ENCODE measurements around the gene CYSRT1. TPM values are rescaled to one million over a fixed set of nuclear protein-coding genes. Genes with fewer than 3 reads are reported as not detected.

Gene CYSRT1
- total RNA-seq, 1 experiment from 2014 or later = 1.0 TPM

GRCh38 chr9:137232510-137232909, 7.5 kb downstream of the CYSRT1 start:
- Histone ChIP-seq H3K23ac (ENCODE audit: insufficient read length, low read depth, low read length) (no peak overlapping the region), H2BK12ac (ENCODE audit: insufficient read length, low read depth, low read length) (no peak overlapping the region), H3K79me2 (ENCODE audit: insufficient read depth, low read length) (no peaks in the 10 kb centered on the region), H3K23me2 (ENCODE audit: insufficient read length, low read depth, low read length, poor library complexity, severe bottlenecking) (no peaks in the 10 kb centered on the region), H3K4ac (ENCODE audit: low read depth, low read length) (no peak overlapping the region), H3K18ac (ENCODE audit: insufficient read length, low read depth, low read length) (no peak overlapping the region), H3K14ac (ENCODE audit: insufficient read depth, low read length) (no peak overlapping the region), H3K79me1 (ENCODE audit: insufficient read depth, low read depth, low read length, poor library complexity, severe bottlenecking) (no peaks in the 10 kb centered on the region), H3K56ac (ENCODE audit: insufficient read length, low read depth, low read length) (no peak overlapping the region), H3K4me1 (ENCODE audit: insufficient read depth, low read length) (peaks cover 3% of the 10 kb centered on the region; the same call in 1 of the 2 replicates), H3T11ph (ENCODE audit: low read length) (no peak overlapping the region), H4K8ac (replicated peaks; ENCODE audit: insufficient read length, low read depth, low read length) (no peak overlapping the region), H4K5ac (ENCODE audit: insufficient read length, low read depth, low read length) (no peak overlapping the region), H2BK5ac (ENCODE audit: insufficient read length, low read length) (no peak overlapping the region), H4K91ac (ENCODE audit: insufficient read length, low read depth, low read length) (no peak overlapping the region), H2BK15ac (ENCODE audit: low read depth, low read length) (peak overlapping the region; percentile 71; the same call in 1 of the 2 replicates), H2AK5ac (ENCODE audit: insufficient read length, low read length) (no peak overlapping the region), H2AFZ (ENCODE audit: low read length) (no peak overlapping the region), H3K9me3 (ENCODE audit: control insufficient read depth, low read depth, low read length) (no peaks in the 10 kb centered on the region), H3K27me3 (ENCODE audit: insufficient read depth, low read length) (no peaks in the 10 kb centered on the region), H3K9ac (ENCODE audit: extremely low read depth, insufficient read length, low read length) (no peak overlapping the region), H3K27ac (ENCODE audit: insufficient read length, low read depth, low read length) (no peak overlapping the region), H4K20me1 (ENCODE audit: control insufficient read depth, insufficient read depth, insufficient read length) (no peaks in the 10 kb centered on the region), H2BK20ac (ENCODE audit: low read depth, low read length, poor library complexity, severe bottlenecking) (no peak overlapping the region), H3K4me2 (ENCODE audit: insufficient read depth, insufficient read length, low read length) (no peak overlapping the region), H2BK120ac (ENCODE audit: low read depth, low read length, poor library complexity, severe bottlenecking) (no peak overlapping the region)
- H3K36me3 Mint-ChIP-seq (ENCODE audit: insufficient read depth in 1 of 3, low read depth in 3 of 3) = no peaks in the 10 kb centered on the region
- peaks cover 7% of the 10 kb centered on the region for H3K27me3 Mint-ChIP-seq (ENCODE audit: low read depth)
- H3K9me3 Mint-ChIP-seq = no peaks in the 10 kb centered on the region
- H3K4me3 Mint-ChIP-seq = no peak overlapping the region
- no peak for DNase-seq
- TF ChIP-seq CTCF (conservative IDR thresholded peaks at IDR 0.05) = no peak
- peaks cover 7 to 13% of the 10 kb centered on the region in 2 experiments for H3K4me1 Mint-ChIP-seq
- WGBS (ENCODE audit: extremely low coverage, insufficient read length, low lambda C conversion rate) = no CpG with 5 or more reads among the region's 24 CpGs
- H3K27ac Mint-ChIP-seq = no peak overlapping the region

All from H9 (cell line).